NCI-H82 treated with DMSO at 0.1 percent for 48 hours (cell line): ENCODE measurements around the gene BLTP1.

ENCODE experiments used
- DNase-seq: peaks from one replicate; lab custom pipeline; 2025; ENCODE audit not compliant: unreplicated experiment; lab: John Stamatoyannopoulos, UW

The BLTP1 gene

DNA sequence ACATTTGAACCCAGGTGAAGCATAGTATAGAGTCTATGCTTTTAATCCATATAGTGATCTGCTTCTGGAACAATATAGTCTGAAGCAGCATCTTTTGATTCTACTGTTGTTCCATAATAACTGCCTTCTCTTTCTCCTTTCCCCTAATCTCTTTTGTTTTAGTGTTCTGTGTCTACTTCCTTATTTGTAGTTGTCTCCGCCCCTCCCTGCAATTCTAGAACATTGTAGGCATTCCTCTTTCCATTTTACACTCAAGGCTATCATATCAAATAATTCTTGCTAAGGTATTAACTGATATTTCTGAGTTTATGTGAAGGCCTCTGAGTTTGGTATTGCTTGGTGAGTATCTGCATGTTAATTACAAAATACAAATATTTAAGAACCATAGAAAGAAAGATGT, 11.6 kb downstream of the BLTP1 start:
- DNase-seq: no peak

- DNase-seq: no peak
Observed at GRCh38 chr4:122167369-122167768, 15.2 kb downstream of the BLTP1 start.

- DNase-seq: no peak
Observed at GRCh38 chr4:122170775-122171174, 18.6 kb downstream of the BLTP1 start.

- DNase-seq: no peak
Observed at GRCh38 chr4:122171323-122171722, 19.2 kb downstream of the BLTP1 start.

- DNase-seq: no peak
Observed at GRCh38 chr4:122172266-122172665, 20.1 kb downstream of the BLTP1 start.

- DNase-seq: no peak
Observed at GRCh38 chr4:122178961-122179360, 26.8 kb downstream of the BLTP1 start.

- no peak for DNase-seq
Observed at GRCh38 chr4:122195718-122196117, 43.6 kb downstream of the BLTP1 start.
